IMR-90 (cell line): ENCODE results near the gene ZNF532.

Source experiments
- BHLHE40 ChIP-seq: fragments of 150-350 bp; IDR thresholded peaks from 2 replicates; pipeline ENCODE4 v1.6.1; 2016; ENCODE audit warnings: mild to moderate bottlenecking, low read depth, low read length
- CTCF ChIP-seq: conservative IDR thresholded peaks from 2 replicates; pipeline ENCODE4 v1.5.1; 2012; ENCODE audit warnings: mild to moderate bottlenecking, low read depth, low read length, improper control_type of control experiment
- RAD21 ChIP-seq: IDR thresholded peaks from 2 replicates; pipeline ENCODE4 v1.6.1; 2012; ENCODE audit warnings: low read length, improper control_type of control experiment
- TF ChIP-seq, protein P1 (sequence below): fragments of 150-350 bp; IDR thresholded peaks from 2 replicates; pipeline ENCODE4 v1.6.1; 2017; ENCODE audit warnings: mild to moderate bottlenecking, antibody characterized with exemption, low read length, low read depth
- TF ChIP-seq, protein P2 (sequence below): fragments of 150-350 bp; IDR thresholded peaks from 2 replicates; pipeline ENCODE4 v1.6.1; 2016; ENCODE audit warnings: low read depth, mild to moderate bottlenecking, low read length, moderate library complexity, borderline replicate concordance

GRCh38 chr18:58996696-58997095 lies 132.0 kb downstream of the ZNF532 start:
- no peak for TF ChIP-seq BHLHE40
- no peak for TF ChIP-seq RAD21
- TF ChIP-seq, protein P1, sequence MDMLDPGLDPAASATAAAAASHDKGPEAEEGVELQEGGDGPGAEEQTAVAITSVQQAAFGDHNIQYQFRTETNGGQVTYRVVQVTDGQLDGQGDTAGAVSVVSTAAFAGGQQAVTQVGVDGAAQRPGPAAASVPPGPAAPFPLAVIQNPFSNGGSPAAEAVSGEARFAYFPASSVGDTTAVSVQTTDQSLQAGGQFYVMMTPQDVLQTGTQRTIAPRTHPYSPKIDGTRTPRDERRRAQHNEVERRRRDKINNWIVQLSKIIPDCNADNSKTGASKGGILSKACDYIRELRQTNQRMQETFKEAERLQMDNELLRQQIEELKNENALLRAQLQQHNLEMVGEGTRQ = no peak
- TF ChIP-seq, protein P2, sequence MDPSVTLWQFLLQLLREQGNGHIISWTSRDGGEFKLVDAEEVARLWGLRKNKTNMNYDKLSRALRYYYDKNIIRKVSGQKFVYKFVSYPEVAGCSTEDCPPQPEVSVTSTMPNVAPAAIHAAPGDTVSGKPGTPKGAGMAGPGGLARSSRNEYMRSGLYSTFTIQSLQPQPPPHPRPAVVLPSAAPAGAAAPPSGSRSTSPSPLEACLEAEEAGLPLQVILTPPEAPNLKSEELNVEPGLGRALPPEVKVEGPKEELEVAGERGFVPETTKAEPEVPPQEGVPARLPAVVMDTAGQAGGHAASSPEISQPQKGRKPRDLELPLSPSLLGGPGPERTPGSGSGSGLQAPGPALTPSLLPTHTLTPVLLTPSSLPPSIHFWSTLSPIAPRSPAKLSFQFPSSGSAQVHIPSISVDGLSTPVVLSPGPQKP = no peak
- no peak for TF ChIP-seq CTCF
